ENCODE data around the gene ASIC4.

The ASIC4 gene

DNA sequence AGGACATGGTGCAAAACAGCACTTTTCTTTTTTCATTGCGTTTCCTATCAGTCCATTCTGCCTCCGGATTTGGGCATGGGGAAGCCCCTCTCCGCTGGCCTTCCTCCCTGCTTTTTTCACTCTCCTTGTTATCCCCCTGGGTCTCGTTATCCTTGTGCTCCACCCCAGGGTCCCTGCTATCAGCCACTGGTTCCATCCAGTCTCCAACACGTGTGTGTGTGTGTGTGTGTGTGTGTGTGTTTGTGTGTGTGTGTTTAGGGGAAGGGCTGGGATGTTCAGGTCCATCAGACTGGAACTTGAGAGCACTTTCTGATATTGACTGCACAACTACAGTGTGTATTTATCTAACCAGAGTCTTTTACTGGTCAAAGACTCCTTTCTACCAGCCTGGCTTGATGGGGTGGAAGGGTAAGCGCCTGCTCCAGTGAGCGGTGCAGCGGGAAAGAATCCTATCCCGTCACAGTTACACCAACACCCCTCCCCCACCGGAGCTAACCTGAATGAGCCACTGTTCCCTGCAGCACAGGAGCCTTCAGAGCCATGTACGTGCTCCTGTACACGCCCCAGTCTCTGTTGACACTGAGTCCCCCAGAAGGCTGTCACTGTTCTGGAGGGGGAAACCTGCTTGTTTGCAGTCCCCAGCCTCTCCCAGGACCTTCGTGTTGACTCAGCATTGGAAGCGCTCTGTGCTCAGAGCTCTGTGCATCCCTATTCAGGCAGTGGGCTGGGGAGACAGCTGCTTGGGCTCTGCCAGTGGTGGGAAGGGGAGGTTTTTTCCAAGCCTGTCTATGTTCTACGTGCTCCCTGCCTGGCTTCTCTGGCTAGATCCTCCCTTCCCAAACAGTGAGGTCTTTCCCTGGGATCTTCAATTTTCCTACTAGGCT, 62.5 kb downstream of the ASIC4 start:
- no peak overlapping the region for H3K4me3 ChIP-seq (ENCODE audit: control insufficient read depth, low read depth, low read length)
- DNase-seq (ENCODE audit: low read depth), result no peak
- TF ChIP-seq, protein P1, sequence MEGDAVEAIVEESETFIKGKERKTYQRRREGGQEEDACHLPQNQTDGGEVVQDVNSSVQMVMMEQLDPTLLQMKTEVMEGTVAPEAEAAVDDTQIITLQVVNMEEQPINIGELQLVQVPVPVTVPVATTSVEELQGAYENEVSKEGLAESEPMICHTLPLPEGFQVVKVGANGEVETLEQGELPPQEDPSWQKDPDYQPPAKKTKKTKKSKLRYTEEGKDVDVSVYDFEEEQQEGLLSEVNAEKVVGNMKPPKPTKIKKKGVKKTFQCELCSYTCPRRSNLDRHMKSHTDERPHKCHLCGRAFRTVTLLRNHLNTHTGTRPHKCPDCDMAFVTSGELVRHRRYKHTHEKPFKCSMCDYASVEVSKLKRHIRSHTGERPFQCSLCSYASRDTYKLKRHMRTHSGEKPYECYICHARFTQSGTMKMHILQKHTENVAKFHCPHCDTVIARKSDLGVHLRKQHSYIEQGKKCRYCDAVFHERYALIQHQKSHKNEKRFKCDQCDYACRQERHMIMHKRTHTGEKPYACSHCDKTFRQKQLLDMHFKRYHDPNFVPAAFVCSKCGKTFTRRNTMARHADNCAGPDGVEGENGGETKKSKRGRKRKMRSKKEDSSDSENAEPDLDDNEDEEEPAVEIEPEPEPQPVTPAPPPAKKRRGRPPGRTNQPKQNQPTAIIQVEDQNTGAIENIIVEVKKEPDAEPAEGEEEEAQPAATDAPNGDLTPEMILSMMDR (IDR thresholded peaks at IDR 0.05; ENCODE audit: control insufficient read depth, insufficient read depth, low read depth, low read length, missing control alignments), result no peak

GRCh38 chr2:219578811-219579613, 64.7 kb downstream of the ASIC4 start:
- no peak overlapping the region for H3K4me3 ChIP-seq (ENCODE audit: control insufficient read depth, low read depth, low read length)
- TF ChIP-seq, protein P1 (IDR thresholded peaks at IDR 0.05; ENCODE audit: control insufficient read depth, insufficient read depth, low read depth, low read length, missing control alignments), result no peak
- no peak for DNase-seq (ENCODE audit: low read depth)

GRCh38 chr2:219581346-219581745, 67.1 kb downstream of the ASIC4 start:
- TF ChIP-seq, protein P1 (IDR thresholded peaks at IDR 0.05; ENCODE audit: control insufficient read depth, insufficient read depth, low read depth, low read length, missing control alignments), result no peak
- DNase-seq (ENCODE audit: low read depth), result no peak
- H3K4me3 ChIP-seq (ENCODE audit: control insufficient read depth, low read depth, low read length), result no peak overlapping the region

All from AG09309 (cell line).